GM18505 (cell line): Measurements from ENCODE around the gene ADGRF5.
A peak's percentile ranks its signal among the peaks of the same experiment; 100 is the strongest.
"Not testable (repeated sequence)": the region's sequence is repeated elsewhere in the genome, so short reads cannot be mapped to it uniquely, and the experiment has no call there.

ENCODE experiments used
- ATAC-seq: cut with Tn5 transposase; IDR thresholded peaks from one replicate; pipeline ENCODE4 v1.9.1; 2021; ENCODE audit not compliant: unreplicated experiment
- POLR2A ChIP-seq: IDR thresholded peaks from 4 replicates; pipeline ENCODE4 v1.6.1; 2011; ENCODE audit warnings: borderline replicate concordance; ENCODE audit not compliant: insufficient read depth, insufficient read length; ENCODE audit errors: extremely low read depth

The ADGRF5 gene

GRCh38 chr6:46850792-46851191 lies 70.9 kb downstream of the ADGRF5 start:
- no peak for TF ChIP-seq POLR2A
- no peak for ATAC-seq

- ATAC-seq, result no peak
- no peak for TF ChIP-seq POLR2A
These were observed 72.4 kb downstream of the ADGRF5 start for GRCh38 chr6:46849361-46849690.

GRCh38 chr6:46848684-46849360 lies 72.9 kb downstream of the ADGRF5 start:
- peak; percentile 87 for ATAC-seq
- no peak for TF ChIP-seq POLR2A

- TF ChIP-seq POLR2A, result no peak
- ATAC-seq, result no peak
These were observed 76.6 kb downstream of the ADGRF5 start for GRCh38 chr6:46845126-46845525.

GRCh38 chr6:46842252-46842846 lies 79.4 kb downstream of the ADGRF5 start:
- not testable (repeated sequence) for ATAC-seq

- TF ChIP-seq POLR2A, result no peak
- ATAC-seq, result no peak
These were observed 83.7 kb downstream of the ADGRF5 start for GRCh38 chr6:46838033-46838432.

GRCh38 chr6:46834991-46835390 lies 86.7 kb downstream of the ADGRF5 start:
- not testable (repeated sequence) for ATAC-seq

GRCh38 chr6:46834257-46834916 lies 87.4 kb downstream of the ADGRF5 start:
- not testable (repeated sequence) for ATAC-seq

- no peak for TF ChIP-seq POLR2A
- no peak for ATAC-seq
These were observed 88.9 kb downstream of the ADGRF5 start for GRCh38 chr6:46832816-46833215.

GRCh38 chr6:46828939-46829338 lies 92.8 kb downstream of the ADGRF5 start:
- no peak for TF ChIP-seq POLR2A

GRCh38 chr6:46821458-46821881 lies 100.3 kb downstream of the ADGRF5 start:
- no peak for ATAC-seq
- no peak for TF ChIP-seq POLR2A

More at GRCh38 chr6:46828939-46829338, 92.8 kb downstream of the ADGRF5 start:
- ATAC-seq, result no peak

- TF ChIP-seq POLR2A, result no peak
- no peak for ATAC-seq
These were observed 102.2 kb downstream of the ADGRF5 start for GRCh38 chr6:46819561-46819960.

GRCh38 chr6:46816626-46817025 lies 105.1 kb downstream of the ADGRF5 start:
- ATAC-seq, result no peak
- TF ChIP-seq POLR2A, result no peak

GRCh38 chr6:46815130-46815529 lies 106.6 kb downstream of the ADGRF5 start:
- no peak for ATAC-seq

More at GRCh38 chr6:46815130-46815529, 106.6 kb downstream of the ADGRF5 start:
- no peak for TF ChIP-seq POLR2A
